ENCODE measurements around the gene USP5. TPM values are rescaled to one million over a fixed set of nuclear protein-coding genes. Genes with fewer than 3 reads are reported as not detected.

Gene USP5
- total RNA-seq, 1 experiment from 2014 or later: 80.2 TPM

- TF ChIP-seq CTCF (IDR thresholded peaks at IDR 0.05; ENCODE audit: unreplicated experiment): no peak
- H3K36me3 Mint-ChIP-seq (ENCODE audit: insufficient read depth, unreplicated experiment): no peaks in the 10 kb centered on the region
- no peak overlapping the region for H3K27ac Mint-ChIP-seq (ENCODE audit: low read depth, unreplicated experiment)
- ChIA-PET POLR2A (interaction anchor here (1.6 kb wide), 1 partner anchor 12 kb away, joined by 6 read pairs; the partner anchor contains the start of gene USP5), CTCF (interaction anchor here (0.6 to 3.1 kb wide), 8 partner anchors 8 to 826 kb away, joined by 3 to 18 read pairs (median 3); partner anchors contain the start of genes MLF2, SPSB2 and TPI1)
- H3K4me1 Mint-ChIP-seq (ENCODE audit: insufficient read depth, unreplicated experiment): no peaks in the 10 kb centered on the region
- BruUV-seq (replicated peaks): no TSS peak
- intact Hi-C loops (cut with micrococcal nuclease): no loop called here
- H3K4me3 Mint-ChIP-seq (ENCODE audit: unreplicated experiment): no peak overlapping the region
- no peak for DNase-seq (ENCODE audit: unreplicated experiment)
- H3K27me3 Mint-ChIP-seq (ENCODE audit: insufficient read depth, unreplicated experiment): no peaks in the 10 kb centered on the region
- no peaks in the 10 kb centered on the region for H3K9me3 Mint-ChIP-seq (ENCODE audit: unreplicated experiment)
Measured at GRCh38 chr12:6840330-6840729, 11.6 kb upstream of the USP5 start.

GRCh38 chr12:6840761-6841515, 11.0 kb upstream of the USP5 start, which contains the start of gene GNB3:
Gene GNB3, plus strand, starts transcription at chr12:6840925. Its CDS starts 363 bp downstream, at chr12:6841288.
- H3K27ac Mint-ChIP-seq (ENCODE audit: low read depth, unreplicated experiment): no peak within 1 kb of the TSS
- no TSS peak for BruUV-seq (replicated peaks)
- H3K36me3 Mint-ChIP-seq (ENCODE audit: insufficient read depth, unreplicated experiment): no peaks in the 10 kb centered on the region
- no peak for DNase-seq (ENCODE audit: unreplicated experiment)
- ChIA-PET POLR2A (interaction anchor here (0.8 to 1.6 kb wide), 3 partner anchors 9 to 27 kb away, joined by 3 to 6 read pairs (median 3); partner anchors contain the start of gene USP5), CTCF (interaction anchor here (0.6 to 3.1 kb wide), 6 partner anchors 8 to 826 kb away, joined by 3 to 18 read pairs (median 4); partner anchors contain the start of genes MLF2 and SPSB2)
- H3K4me1 Mint-ChIP-seq (ENCODE audit: insufficient read depth, unreplicated experiment): no peaks in the 10 kb centered on the region
- intact Hi-C loops (cut with micrococcal nuclease): no loop called here
- no peak for TF ChIP-seq CTCF (IDR thresholded peaks at IDR 0.05; ENCODE audit: unreplicated experiment)
- no peak within 1 kb of the TSS for H3K4me3 Mint-ChIP-seq (ENCODE audit: unreplicated experiment)
- no peaks in the 10 kb centered on the region for H3K27me3 Mint-ChIP-seq (ENCODE audit: insufficient read depth, unreplicated experiment)
- no peaks in the 10 kb centered on the region for H3K9me3 Mint-ChIP-seq (ENCODE audit: unreplicated experiment)

DNA sequence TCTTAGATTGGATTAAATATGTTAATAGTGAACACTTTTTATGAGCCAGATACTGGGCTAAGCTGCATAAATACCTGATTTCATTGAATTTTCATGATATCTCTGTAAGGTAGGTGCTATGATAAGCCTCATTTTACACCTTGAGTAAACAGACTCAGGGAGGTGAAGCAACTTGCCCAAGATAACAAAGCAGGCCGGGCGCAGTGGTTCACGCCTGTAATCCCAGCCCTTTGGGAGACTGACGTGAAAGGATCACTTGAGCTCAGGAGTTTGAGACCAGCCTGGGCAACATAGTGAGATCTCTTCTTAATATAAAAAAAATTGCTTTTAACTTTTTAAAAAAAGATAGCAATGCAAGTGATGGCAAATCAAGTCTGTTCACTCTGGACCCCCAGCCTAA, 9.9 kb upstream of the USP5 start:
- CTCF ChIA-PET: interaction anchor here (0.6 to 1.2 kb wide), 4 partner anchors 9 to 819 kb away, joined by 3 to 8 read pairs (median 4); no protein-coding TSS in a partner anchor

More for the DNA sequence above, 9.9 kb upstream of the USP5 start:
- Mint-ChIP-seq H3K27me3 (ENCODE audit: insufficient read depth, unreplicated experiment) (no peaks in the 10 kb centered on the region), H3K27ac (ENCODE audit: low read depth, unreplicated experiment) (no peak overlapping the region), H3K36me3 (ENCODE audit: insufficient read depth, unreplicated experiment) (no peaks in the 10 kb centered on the region), H3K9me3 (ENCODE audit: unreplicated experiment) (no peaks in the 10 kb centered on the region), H3K4me1 (ENCODE audit: insufficient read depth, unreplicated experiment) (no peaks in the 10 kb centered on the region), H3K4me3 (ENCODE audit: unreplicated experiment) (no peak overlapping the region)
- BruUV-seq (replicated peaks): no TSS peak
- intact Hi-C loops (cut with micrococcal nuclease): no loop called here
- POLR2A ChIA-PET: interaction anchor here (0.9 to 1.2 kb wide), 2 partner anchors 9 to 10 kb away, joined by 3 to 4 read pairs; partner anchors contain the start of gene CDCA3
- DNase-seq (ENCODE audit: unreplicated experiment): no peak
- no peak for TF ChIP-seq CTCF (IDR thresholded peaks at IDR 0.05; ENCODE audit: unreplicated experiment)

All from MCF 10A (cell line).